HepG2 (cell line): ENCODE data around the gene CARD8. TPM values are rescaled to one million over a fixed set of nuclear protein-coding genes. Genes with fewer than 3 reads are reported as not detected.

Source experiments
- CREB1 ChIP-seq, 2 experiments: fragments of 450-650 bp in 1 of 2; IDR thresholded peaks; 2 replicates each; pipeline ENCODE4 v1.6.1; 2016 to 2017; ENCODE audit warnings: control low read depth in 1 of 2, mild to moderate bottlenecking in 1 of 2, missing compliant biosample characterization in 1 of 2, missing genetic modification characterization in 1 of 2
- HCFC1 ChIP-seq: fragments of 150-350 bp; IDR thresholded peaks from 2 replicates; pipeline ENCODE4 v1.6.1; 2014; ENCODE audit warnings: low read depth, low read length
- HNF1B ChIP-seq: sonication (generic); formaldehyde crosslinking; IDR thresholded peaks from 2 replicates; pipeline ENCODE4 v1.5.1; 2020; ENCODE audit warnings: mild to moderate bottlenecking, moderate library complexity, missing genetic modification reagents
- HNRNPH1 ChIP-seq: fragments of 200-400 bp; formaldehyde crosslinking; optimal IDR thresholded peaks from 2 replicates; pipeline ENCODE3; 2017; ENCODE audit warnings: mild to moderate bottlenecking, low read depth, low read length
- IKZF1 ChIP-seq: fragments of 450-650 bp; IDR thresholded peaks from 2 replicates; pipeline ENCODE4 v1.7.1; 2016
- MAFG ChIP-seq: sonication (generic); formaldehyde crosslinking; IDR thresholded peaks from 2 replicates; pipeline ENCODE4 v1.5.1; 2020; ENCODE audit warnings: mild to moderate bottlenecking, missing genetic modification reagents
- PCBP1 ChIP-seq: fragments of 200-400 bp; formaldehyde crosslinking; IDR thresholded peaks from 2 replicates; pipeline ENCODE4 v1.6.1; 2017; ENCODE audit warnings: mild to moderate bottlenecking, low read depth, low read length, borderline replicate concordance
- RNF2 ChIP-seq: fragments of 450-650 bp; conservative IDR thresholded peaks from 2 replicates; pipeline ENCODE4 v1.6.1; 2016; ENCODE audit warnings: low read depth
- SATB2 ChIP-seq: sonication (generic); formaldehyde crosslinking; IDR thresholded peaks from 2 replicates; pipeline ENCODE4 v1.5.0; 2020; ENCODE audit warnings: missing genetic modification reagents
- SCMH1 ChIP-seq: sonication (generic); formaldehyde crosslinking; IDR thresholded peaks from 2 replicates; pipeline ENCODE4 v1.9.0; 2021; ENCODE audit warnings: missing genetic modification reagents, mild to moderate bottlenecking, borderline replicate concordance
- SRY ChIP-seq: sonication (generic); formaldehyde crosslinking; IDR thresholded peaks from 2 replicates; pipeline ENCODE4 v1.8.0; 2022; ENCODE audit warnings: mild to moderate bottlenecking, missing genetic modification reagents
- ZNF234 ChIP-seq: sonication (generic); formaldehyde crosslinking; conservative IDR thresholded peaks from 2 replicates; pipeline ENCODE4 v1.5.1; 2020; ENCODE audit warnings: mild to moderate bottlenecking, missing genetic modification reagents
- ZNF546 ChIP-seq: sonication (generic); formaldehyde crosslinking; conservative IDR thresholded peaks from 2 replicates; pipeline ENCODE4 v1.8.1; 2023; ENCODE audit warnings: mild to moderate bottlenecking, missing genetic modification reagents
- ZNF570 ChIP-seq: sonication (generic); formaldehyde crosslinking; IDR thresholded peaks from 2 replicates; pipeline ENCODE4 v1.4.0; 2020; ENCODE audit warnings: mild to moderate bottlenecking, missing genetic modification reagents, borderline replicate concordance
- polyA plus RNA-seq, 8 experiments: library from polyadenylated mRNA; depleted of rRNA in 3 of 8; stranded (reverse) in 7 of 8; unstranded in 1 of 8; fragments of >200 nt; fragmentation: Illumina TruSeq in 4 of 8; extraction: Trizol in 4 of 8; gene quantifications; 2 replicates each; pipeline versions ENCODE4 v1.2.1 to v1.2.3, GENCODE V29; 2011 to 2016; ENCODE audit warnings: low read depth in 4 of 8, missing spikeins in 1 of 8, mixed read lengths in 1 of 8; ENCODE audit not compliant: insufficient read depth in 1 of 8
- total RNA-seq, 5 experiments: library from RNA; depleted of rRNA; stranded (reverse); fragments of >200 nt; fragmentation: Illumina TruSeq; extraction: Trizol; gene quantifications; 2 replicates each; pipeline ENCODE4 v1.2.3, GENCODE V29; 2016; ENCODE audit warnings: low read depth in 1 of 5
- TF ChIP-seq, protein P1 (sequence below): sonication (generic); formaldehyde crosslinking; IDR thresholded peaks from 2 replicates; pipeline ENCODE4 v1.9.0; 2021; ENCODE audit warnings: mild to moderate bottlenecking, missing genetic modification reagents
- TF ChIP-seq, protein P2 (sequence below): sonication (generic); formaldehyde crosslinking; IDR thresholded peaks from 2 replicates; pipeline ENCODE4 v1.5.1; 2020; ENCODE audit warnings: missing genetic modification reagents, mild to moderate bottlenecking, borderline replicate concordance
- TF ChIP-seq, protein P3 (sequence below): sonication (generic); formaldehyde crosslinking; IDR thresholded peaks from 2 replicates; pipeline ENCODE4 v1.8.0; 2022; ENCODE audit warnings: mild to moderate bottlenecking, missing genetic modification reagents, borderline replicate concordance

The CARD8 gene
- total and polyA plus RNA-seq, 2 of the 13 experiments (the other 11 are each of a cell fraction or from before 2014, with no cell fraction given), result 15.0 to 19.2 TPM

DNA sequence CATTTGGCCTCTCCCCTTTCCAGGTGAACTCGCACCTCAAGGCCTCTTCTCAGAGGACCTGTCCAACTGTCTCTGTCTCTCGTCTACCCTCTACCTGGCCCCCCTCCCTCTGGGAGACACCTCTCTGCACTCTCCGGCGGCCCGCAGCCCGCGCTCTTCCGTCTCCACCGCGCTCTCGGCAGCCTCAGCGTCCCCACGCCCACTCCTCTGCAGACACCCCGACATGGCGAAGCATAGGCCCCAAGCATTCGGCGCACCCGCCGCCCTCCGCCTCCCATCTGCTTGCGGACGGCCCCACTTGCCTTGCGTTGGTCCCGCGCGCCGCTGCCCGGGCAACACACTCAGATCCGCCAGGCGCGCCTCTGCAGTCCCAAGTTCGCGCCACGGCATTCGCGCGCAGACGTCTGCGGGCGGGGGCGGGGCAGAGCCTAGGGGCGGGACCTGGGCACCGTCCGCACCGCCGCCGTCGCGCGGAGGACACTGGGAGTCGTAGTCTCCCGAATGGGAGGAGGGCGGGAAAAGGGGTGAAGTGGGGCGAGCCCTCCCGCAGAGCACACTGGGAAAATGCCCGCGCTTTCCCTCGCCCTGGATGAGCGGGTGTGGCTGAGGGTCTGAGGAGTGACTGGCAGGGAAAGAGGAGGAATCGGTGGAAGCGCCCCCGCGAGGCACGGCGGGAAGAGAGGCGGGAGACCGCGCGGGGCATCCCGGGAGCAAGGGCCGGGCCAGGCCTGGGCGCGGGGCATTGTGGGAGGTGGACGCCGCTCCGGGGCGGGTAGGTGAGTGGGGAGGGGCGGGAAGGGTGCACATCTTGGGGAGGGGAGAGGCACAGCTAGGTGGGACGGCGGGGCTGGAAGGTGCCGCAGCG lies 85.5 kb downstream of the CARD8 start, which contains the start of the genes LIG1 and ZSWIM9 (continued):
- TF ChIP-seq SRY (CRISPR knock-in tag) (peak; percentile 39; the same call in 1 of the 2 replicates), CREB1 (IDR thresholded peaks at IDR 0.05) (peak; percentile 62; the same call in 1 of the 2 replicates), CREB1 (CRISPR knock-in tag; IDR thresholded peaks at IDR 0.05) (peak; percentile 74; the same call in 1 of the 2 replicates), MAFG (no peak), SCMH1 (CRISPR knock-in tag) (no peak), RNF2 (0 out of 2 replicates have a peak, but pooled peaks have one; percentile 16), HNRNPH1 (no peak), ZNF570 (CRISPR knock-in tag) (peak; percentile 84; the same call in 1 of the 2 replicates), IKZF1 (no peak), HCFC1 (peak; percentile 81), ZNF546 (no peak), SATB2 (CRISPR knock-in tag) (no peak), PCBP1 (no peak), ZNF234 (CRISPR knock-in tag) (no peak), HNF1B (CRISPR knock-in tag) (peak; percentile 37; the same call in 1 of the 2 replicates)
- TF ChIP-seq, protein P1, sequence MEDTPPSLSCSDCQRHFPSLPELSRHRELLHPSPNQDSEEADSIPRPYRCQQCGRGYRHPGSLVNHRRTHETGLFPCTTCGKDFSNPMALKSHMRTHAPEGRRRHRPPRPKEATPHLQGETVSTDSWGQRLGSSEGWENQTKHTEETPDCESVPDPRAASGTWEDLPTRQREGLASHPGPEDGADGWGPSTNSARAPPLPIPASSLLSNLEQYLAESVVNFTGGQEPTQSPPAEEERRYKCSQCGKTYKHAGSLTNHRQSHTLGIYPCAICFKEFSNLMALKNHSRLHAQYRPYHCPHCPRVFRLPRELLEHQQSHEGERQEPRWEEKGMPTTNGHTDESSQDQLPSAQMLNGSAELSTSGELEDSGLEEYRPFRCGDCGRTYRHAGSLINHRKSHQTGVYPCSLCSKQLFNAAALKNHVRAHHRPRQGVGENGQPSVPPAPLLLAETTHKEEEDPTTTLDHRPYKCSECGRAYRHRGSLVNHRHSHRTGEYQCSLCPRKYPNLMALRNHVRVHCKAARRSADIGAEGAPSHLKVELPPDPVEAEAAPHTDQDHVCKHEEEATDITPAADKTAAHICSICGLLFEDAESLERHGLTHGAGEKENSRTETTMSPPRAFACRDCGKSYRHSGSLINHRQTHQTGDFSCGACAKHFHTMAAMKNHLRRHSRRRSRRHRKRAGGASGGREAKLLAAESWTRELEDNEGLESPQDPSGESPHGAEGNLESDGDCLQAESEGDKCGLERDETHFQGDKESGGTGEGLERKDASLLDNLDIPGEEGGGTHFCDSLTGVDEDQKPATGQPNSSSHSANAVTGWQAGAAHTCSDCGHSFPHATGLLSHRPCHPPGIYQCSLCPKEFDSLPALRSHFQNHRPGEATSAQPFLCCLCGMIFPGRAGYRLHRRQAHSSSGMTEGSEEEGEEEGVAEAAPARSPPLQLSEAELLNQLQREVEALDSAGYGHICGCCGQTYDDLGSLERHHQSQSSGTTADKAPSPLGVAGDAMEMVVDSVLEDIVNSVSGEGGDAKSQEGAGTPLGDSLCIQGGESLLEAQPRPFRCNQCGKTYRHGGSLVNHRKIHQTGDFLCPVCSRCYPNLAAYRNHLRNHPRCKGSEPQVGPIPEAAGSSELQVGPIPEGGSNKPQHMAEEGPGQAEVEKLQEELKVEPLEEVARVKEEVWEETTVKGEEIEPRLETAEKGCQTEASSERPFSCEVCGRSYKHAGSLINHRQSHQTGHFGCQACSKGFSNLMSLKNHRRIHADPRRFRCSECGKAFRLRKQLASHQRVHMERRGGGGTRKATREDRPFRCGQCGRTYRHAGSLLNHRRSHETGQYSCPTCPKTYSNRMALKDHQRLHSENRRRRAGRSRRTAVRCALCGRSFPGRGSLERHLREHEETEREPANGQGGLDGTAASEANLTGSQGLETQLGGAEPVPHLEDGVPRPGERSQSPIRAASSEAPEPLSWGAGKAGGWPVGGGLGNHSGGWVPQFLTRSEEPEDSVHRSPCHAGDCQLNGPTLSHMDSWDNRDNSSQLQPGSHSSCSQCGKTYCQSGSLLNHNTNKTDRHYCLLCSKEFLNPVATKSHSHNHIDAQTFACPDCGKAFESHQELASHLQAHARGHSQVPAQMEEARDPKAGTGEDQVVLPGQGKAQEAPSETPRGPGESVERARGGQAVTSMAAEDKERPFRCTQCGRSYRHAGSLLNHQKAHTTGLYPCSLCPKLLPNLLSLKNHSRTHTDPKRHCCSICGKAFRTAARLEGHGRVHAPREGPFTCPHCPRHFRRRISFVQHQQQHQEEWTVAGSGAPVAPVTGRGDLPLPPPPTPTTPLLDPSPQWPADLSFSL (CRISPR knock-in tag), result peak; percentile 53; the same call in 1 of the 2 replicates
- TF ChIP-seq, protein P2, sequence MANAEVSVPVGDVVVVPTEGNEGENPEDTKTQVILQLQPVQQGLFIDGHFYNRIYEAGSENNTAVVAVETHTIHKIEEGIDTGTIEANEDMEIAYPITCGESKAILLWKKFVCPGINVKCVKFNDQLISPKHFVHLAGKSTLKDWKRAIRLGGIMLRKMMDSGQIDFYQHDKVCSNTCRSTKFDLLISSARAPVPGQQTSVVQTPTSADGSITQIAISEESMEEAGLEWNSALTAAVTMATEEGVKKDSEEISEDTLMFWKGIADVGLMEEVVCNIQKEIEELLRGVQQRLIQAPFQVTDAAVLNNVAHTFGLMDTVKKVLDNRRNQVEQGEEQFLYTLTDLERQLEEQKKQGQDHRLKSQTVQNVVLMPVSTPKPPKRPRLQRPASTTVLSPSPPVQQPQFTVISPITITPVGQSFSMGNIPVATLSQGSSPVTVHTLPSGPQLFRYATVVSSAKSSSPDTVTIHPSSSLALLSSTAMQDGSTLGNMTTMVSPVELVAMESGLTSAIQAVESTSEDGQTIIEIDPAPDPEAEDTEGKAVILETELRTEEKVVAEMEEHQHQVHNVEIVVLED (CRISPR knock-in tag), result peak; percentile 98
- TF ChIP-seq, protein P3, sequence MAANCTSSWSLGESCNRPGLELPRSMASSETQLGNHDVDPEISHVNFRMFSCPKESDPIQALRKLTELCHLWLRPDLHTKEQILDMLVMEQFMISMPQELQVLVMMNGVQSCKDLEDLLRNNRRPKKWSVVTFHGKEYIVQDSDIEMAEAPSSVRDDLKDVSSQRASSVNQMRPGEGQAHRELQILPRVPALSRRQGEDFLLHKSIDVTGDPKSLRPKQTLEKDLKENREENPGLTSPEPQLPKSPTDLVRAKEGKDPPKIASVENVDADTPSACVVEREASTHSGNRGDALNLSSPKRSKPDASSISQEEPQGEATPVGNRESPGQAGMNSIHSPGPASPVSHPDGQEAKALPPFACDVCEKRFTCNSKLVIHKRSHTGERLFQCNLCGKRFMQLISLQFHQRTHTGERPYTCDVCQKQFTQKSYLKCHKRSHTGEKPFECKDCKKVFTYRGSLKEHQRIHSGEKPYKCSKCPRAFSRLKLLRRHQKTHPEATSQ (CRISPR knock-in tag), result peak; percentile 33; the same call in 1 of the 2 replicates
